Fibroblast of the conjunctiva (primary cell): ENCODE measurements around the gene PCGF6.
"Not testable (repeated sequence)": the region's sequence is repeated elsewhere in the genome, so short reads cannot be mapped to it uniquely, and the experiment has no call there.

Experiments
- DNase-seq: peaks from one replicate; pipeline ENCODE4 v3.0.0-alpha.2; 2010; ENCODE audit warnings: low read depth

PCGF6 gene

DNA sequence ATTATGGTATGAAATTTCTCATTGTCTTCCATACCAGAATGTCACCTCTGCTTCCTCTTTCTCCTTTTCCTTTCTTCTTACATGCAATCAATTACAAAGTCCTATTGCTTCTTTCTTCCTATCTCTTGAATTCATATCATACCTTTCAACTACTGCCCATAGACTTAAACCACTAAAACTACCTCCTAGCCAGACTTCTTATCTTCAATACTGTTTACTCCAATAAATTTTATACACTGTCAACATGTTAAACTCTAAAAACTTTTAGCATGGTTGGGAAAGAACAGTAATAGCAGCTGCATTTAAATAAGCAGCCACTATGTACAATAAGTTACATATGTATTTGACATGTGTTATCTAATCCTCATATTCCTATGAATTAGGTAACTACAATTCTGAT is 34.9 kb downstream of the PCGF6 start:
- no peak for DNase-seq

- no peak for DNase-seq
Observed at GRCh38 chr10:103310197-103310596, 40.7 kb downstream of the PCGF6 start.

DNA sequence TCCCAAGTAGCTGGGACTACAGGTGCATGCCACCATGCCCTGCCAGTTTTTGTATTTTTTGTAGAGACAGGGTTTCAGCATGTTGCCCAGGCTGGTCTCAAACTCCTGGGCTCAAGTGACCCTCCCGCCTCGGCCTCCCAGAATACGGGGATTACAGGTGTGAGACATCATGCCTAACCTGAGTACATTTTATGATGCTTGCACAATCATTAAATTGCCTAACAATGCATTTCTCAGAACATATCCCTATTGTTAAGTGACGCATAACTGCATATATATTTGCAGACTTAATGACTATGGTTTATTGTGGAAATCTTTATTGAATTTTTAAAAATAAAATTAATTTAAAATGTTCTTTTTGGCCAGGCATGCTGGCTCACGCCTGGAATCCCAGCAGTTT is 43.3 kb downstream of the PCGF6 start:
- DNase-seq = no peak

DNA sequence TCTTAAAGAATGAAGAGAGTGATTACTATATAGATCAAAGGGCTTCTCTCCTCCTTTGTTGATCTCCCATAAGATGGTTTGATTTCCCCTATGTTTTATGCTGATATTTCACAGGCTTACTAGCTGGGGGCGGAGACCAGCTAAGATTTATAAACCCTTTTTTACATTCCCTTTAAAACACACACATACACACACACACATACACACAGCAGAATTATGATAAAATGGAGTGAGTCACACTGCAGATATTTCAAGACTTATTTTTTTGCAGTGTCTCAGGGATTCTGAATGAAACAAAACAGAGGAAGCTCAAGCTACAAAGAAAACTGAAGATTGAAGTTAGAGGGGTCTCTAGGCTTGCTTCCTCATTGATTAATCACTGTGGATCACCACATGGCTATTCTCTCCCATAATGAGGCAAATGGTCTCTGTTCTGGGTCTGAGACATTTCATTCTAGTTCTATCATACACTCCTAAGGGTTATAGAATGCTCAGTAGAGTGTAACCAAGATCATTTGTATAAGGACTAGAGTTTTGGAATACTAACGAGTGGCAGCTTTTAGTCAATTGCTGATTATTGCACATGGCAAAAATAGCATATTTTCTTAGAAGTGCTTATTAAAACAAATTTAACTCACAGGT is 55.4 kb downstream of the PCGF6 start:
- DNase-seq = no peak

DNA sequence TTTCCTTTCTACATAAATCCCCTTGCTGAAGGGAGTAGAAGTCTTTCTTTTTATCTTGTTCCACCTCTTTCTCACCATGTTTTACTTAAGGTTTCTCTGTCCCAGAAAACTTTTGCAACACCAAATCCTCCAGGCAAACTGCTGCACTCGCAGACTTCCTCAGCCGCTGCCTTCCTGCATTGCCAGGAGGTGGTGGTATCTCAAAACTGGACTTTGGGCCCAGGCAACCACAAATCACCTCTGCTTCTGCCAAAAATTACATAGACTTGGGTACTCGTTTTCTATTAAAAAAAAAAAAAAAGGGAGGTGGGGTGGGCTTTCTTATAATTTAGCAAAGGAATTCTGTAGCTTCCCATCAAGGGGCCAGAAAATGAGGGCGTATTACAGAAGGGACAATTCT is 59.4 kb downstream of the PCGF6 start:
- no peak for DNase-seq

DNA sequence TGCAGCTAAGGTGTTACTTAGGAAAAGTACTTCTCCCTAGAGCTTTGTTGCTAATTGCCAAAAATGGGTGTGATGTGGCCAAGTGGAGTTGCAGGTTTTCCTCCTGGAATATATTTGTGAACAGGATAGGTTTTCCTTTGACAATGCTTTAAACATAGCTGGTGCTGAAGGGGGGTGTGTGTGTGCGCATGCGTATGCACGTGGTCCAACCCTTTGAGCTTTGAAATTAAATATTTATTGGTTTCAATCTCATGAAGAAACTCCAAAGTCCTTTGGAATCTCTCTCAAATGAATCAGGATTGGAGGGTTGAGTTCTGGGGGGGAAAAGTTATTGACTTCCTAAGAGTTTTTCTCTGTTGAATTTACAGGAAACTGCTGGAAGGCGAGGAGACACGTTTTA is 62.9 kb downstream of the PCGF6 start:
- no peak for DNase-seq

- peak; percentile 35 for DNase-seq
Observed at GRCh38 chr10:103284170-103284569, 66.8 kb downstream of the PCGF6 start.

GRCh38 chr10:103282961-103283360 is 68.0 kb downstream of the PCGF6 start:
- no peak for DNase-seq

DNA sequence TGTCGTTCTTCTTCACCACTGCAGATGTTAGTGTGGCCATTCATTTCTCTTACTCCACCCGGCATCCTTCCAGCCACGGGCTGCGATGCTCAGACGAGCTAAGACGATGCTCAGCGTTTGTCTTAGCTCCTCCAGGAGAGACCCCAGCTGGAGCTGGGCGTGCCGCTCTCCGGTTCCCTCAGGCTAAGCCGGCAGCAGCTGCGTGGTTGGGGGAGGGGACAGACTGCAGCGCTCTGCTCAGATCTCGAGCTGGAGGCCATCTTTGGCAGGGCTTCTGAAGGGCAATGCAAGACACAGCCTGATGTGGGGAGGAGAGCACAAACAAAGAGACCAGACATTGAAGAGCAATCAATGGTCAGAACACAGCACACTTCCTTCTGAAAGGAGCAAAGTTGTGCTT is 69.2 kb downstream of the PCGF6 start:
- DNase-seq = peak; percentile 18

- DNase-seq = no peak
Observed at GRCh38 chr10:103280506-103280905, 70.4 kb downstream of the PCGF6 start.

DNA sequence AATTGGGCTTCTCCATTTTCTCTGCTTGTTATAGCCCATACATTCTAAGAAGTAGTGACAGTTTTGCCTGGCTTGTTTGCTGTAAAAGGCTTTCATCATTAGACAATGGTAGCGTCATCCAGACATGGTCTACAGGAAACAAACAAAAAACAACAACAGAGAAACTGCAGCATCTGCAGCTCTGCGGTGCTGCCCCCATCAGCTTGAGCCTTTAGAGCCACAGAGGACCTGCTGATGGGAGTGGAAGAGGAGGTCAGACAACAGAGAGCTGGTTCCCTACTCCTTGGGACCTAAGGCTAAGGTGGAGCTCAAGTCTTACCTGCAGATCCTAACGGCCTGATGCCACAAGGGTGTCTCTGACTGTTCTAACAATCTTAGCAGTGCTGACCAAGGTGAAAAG is 70.9 kb downstream of the PCGF6 start:
- no peak for DNase-seq

DNA sequence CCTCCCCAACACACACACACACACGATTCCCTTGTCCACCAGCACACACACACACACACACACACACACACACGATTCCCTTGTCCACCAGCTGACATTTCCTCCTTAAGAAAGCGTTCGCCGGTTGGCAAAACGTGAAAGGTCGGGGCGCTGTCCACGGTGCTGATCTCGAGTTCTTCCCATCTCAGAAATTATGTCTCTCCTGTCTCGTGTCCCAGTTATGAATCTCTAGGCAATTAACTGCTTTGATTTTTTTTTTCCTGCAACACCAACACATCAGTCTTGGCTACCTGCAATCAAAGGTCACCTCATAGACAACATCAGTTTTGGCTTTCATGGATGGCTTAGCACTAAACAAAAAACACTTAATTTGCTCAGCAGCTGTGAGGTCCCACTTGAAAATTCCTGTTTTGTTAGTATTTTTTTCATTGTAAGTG is 72.1 kb downstream of the PCGF6 start:
- no peak for DNase-seq

DNA sequence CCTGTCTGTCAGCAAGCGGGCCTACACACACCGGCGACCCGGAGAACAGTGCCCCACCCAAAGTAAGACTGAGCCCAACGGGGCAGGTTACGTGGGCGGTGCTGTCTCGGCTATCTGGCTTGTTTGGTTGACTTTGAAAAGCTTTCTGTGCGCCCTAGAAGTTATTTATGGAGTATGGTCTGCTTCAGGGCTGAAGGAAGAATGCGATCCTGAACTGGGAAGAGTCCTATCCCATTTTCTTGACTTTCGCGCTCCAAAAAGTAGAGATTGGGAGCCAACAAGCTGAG is 72.5 kb downstream of the PCGF6 start:
- no peak for DNase-seq

GRCh38 chr10:103277713-103278536 is 73.0 kb downstream of the PCGF6 start:
- no peak for DNase-seq

DNA sequence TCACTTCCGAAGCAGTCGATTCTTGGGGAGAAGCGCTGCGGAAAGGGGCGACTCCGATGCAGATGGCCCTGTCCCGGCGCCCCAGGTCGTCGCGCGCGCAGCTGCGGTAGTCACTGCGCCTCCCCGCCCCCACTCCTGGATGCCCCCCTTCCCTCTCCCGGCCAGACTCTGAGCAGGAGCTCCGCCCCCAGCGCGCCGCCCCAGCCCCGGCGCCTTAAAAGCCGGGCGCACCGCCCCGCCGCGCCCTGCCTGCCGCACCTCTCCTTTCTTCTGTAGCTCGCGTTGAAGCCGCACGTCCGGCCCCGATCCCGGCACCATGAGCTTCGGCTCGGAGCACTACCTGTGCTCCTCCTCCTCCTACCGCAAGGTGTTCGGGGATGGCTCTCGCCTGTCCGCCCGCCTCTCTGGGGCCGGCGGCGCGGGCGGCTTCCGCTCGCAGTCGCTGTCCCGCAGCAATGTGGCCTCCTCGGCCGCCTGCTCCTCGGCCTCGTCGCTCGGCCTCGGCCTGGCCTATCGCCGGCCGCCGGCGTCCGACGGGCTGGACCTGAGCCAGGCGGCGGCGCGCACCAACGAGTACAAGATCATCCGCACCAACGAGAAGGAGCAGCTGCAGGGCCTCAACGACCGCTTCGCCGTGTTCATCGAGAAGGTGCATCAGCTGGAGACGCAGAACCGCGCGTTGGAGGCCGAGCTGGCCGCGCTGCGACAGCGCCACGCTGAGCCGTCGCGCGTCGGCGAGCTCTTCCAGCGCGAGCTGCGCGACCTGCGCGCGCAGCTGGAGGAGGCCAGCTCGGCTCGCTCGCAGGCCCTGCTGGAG is 73.8 kb downstream of the PCGF6 start, which contains the start of gene INA:
Gene INA, plus strand, starts transcription at position 243 of the 817 bp plus-strand sequence. Its CDS starts 74 bp downstream, at position 317.
- no peak for DNase-seq

DNA sequence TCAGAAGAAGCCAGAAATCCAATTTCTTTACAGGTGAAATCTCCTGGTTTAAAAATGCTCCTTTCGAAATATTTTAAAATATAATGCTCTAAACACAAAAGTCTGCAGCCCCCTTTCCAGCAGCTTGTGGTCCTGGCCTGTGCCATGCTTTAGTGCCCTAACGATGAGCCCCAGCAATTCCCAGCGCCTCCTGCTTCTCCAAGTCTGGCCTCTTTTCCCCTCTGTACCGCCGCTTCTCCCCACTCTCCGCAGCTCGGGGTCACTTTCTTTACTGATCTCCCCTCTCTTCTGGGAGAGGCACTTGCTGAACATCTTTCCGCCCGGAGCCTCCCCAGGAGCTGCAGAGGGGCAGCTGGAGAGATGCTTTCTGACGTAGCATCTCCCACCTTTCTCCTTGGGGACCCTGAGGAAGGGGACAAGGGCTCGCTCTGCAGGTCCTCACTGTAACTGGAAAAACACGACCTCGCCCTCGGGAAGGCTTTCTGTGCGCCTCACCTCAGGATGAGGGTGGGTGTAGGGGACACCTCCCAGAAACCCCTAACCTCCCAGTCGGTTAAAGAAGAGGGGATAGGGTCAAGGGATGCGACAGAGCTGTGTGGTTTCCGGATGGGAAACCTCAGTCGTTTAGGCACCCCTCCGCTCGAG is 74.6 kb downstream of the PCGF6 start:
- DNase-seq = no peak

DNA sequence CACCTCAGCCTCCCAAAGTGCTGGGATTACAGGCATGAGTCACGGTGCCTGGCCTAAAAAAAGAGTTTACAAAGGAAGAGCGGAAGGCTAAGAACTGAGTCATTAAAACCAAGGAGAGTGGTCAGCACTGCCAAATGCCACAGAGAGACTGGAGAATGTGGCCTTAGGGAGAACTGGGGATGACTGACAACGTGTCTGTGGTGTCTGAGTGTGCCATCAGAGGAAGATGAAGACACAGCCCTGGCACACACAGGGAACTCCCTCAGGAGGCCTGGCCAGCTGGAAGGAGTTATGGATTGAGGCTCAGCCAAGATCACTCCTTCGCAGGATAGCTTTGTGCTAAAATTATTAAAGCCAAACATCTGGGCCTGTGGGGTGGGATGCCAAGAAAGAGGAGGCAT is 77.9 kb downstream of the PCGF6 start:
- peak; percentile 97 for DNase-seq

DNA sequence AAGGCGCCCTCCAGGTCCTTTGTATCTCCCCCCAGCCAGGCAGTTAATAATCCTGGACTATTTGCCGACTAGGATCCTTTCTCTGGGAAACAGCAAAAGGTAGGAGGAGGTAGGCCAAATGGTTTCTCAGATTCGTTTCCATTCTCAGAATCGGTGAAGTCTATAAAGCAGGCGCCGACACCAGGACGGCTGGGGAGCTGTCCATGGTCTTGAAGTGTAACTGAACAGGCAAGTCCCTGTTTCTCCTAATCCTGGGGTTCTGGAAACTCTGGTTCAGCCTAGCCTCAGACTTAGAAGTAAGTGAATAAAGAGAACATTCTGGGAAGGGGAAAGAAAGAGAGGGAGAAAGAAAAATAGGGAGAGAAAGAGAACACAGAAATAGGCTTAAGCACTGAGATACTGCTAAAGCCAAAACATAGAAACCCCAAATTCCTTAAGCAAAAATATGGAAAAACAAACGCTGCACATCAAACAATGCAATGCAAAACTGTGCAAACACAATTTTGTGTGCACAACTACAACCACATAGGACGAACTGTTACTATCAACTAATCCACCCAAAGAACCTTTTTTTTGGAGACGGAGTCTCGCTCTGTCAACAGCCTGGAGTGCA is 85.1 kb downstream of the PCGF6 start:
- DNase-seq = peak; percentile 47

- DNase-seq = no peak
Observed at GRCh38 chr10:103262229-103262628, 88.7 kb downstream of the PCGF6 start.

- DNase-seq = no peak
Observed at GRCh38 chr10:103259989-103260388, 91.0 kb downstream of the PCGF6 start.

- not testable (repeated sequence) for DNase-seq
Observed at GRCh38 chr10:103258928-103259327, 92.0 kb downstream of the PCGF6 start.

DNA sequence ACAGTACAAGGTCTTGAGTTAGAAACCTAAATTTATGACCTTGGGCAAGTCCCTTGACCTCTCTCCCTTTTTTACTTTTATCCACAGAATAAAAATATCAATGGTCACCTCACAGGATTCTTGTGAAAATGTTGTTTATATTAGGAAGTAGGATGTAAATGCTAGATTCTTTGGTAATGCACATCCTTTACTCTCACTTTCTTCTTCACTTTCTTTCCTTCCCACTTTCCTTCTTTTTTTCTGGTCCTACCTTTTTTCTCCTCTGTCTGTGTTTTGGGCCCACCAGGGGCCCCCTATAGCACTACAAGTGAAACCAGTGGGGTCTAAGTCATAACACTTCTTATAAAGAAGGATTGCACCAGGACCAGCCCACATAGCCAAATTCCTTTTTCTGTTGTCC is 93.1 kb downstream of the PCGF6 start:
- no peak for DNase-seq
